HEK293 (cell line): ENCODE data around the gene VAV2.
A peak's percentile ranks its signal among the peaks of the same experiment; 100 is the strongest.

Experiments used
- CTCF ChIA-PET: fragments of 350-600 bp; formaldehyde crosslinking; extraction: SDS; loops from one replicate; lab custom pipeline; 2021; ENCODE audit warnings: antibody characterized with exemption; lab: Yijun Ruan, JAX
- POLR2A ChIA-PET: fragments of 300-600 bp; formaldehyde crosslinking; extraction: SDS; loops from one replicate; lab custom pipeline; 2020; ENCODE audit warnings: antibody characterized with exemption, inconsistent platforms; lab: Yijun Ruan, JAX
- H3K27ac ChIP-seq: fragments of 200-500 bp; sonication (Bioruptor generic); 2 replicates; pipeline ENCODE4 v1.5.1; 2014; ENCODE audit warnings: low read depth, low read length, control low read depth, inconsistent platforms; ENCODE audit errors: extremely low read depth
- H3K36me3 ChIP-seq, 2 experiments: fragments of 200-500 bp in 1 of 2; sonication (Bioruptor generic) in 1 of 2; 1 replicate in 1 of 2; 2 replicates in 1 of 2; pipeline ENCODE4 v1.5.1; 2014 to 2017; ENCODE audit warnings: inconsistent platforms in 2 of 2, low read length in 2 of 2; ENCODE audit not compliant: control insufficient read depth in 2 of 2, insufficient read depth in 1 of 2
- H3K4me1 ChIP-seq: fragments of 200-500 bp; sonication (Bioruptor generic); 2 replicates; pipeline ENCODE4 v1.5.1; 2014; ENCODE audit warnings: mild to moderate bottlenecking, low read length, inconsistent platforms; ENCODE audit not compliant: control insufficient read depth, insufficient read depth
- H3K4me3 ChIP-seq: 2 replicates; pipeline ENCODE4 v1.5.1; 2011; ENCODE audit warnings: low read depth, mild to moderate bottlenecking, control low read depth, low read length, moderate library complexity
- H3K9me3 ChIP-seq: fragments of 200-500 bp; sonication (Bioruptor generic); 2 replicates; pipeline ENCODE4 v1.5.1; 2014; ENCODE audit warnings: low read depth, low read length, inconsistent platforms; ENCODE audit not compliant: control insufficient read depth, insufficient read depth
- EGR2 ChIP-seq: fragments of 450-650 bp; formaldehyde crosslinking; IDR thresholded peaks from 2 replicates; pipeline ENCODE4 v1.5.1; 2016; ENCODE audit warnings: low read depth, missing biosample characterization, missing genetic modification characterization
- KLF1 ChIP-seq: fragments of 450-650 bp; formaldehyde crosslinking; IDR thresholded peaks from 2 replicates; pipeline ENCODE4 v1.5.1; 2016; ENCODE audit warnings: missing biosample characterization, missing genetic modification characterization
- ZBTB20 ChIP-seq: fragments of 450-650 bp; formaldehyde crosslinking; IDR thresholded peaks from 2 replicates; pipeline ENCODE4 v1.5.1; 2016; ENCODE audit warnings: missing biosample characterization, missing genetic modification characterization
- ZFHX2 ChIP-seq: fragments of 450-650 bp; formaldehyde crosslinking; conservative IDR thresholded peaks from 2 replicates; pipeline ENCODE4 v1.5.1; 2016; ENCODE audit warnings: missing biosample characterization, missing genetic modification characterization
- ZFP3 ChIP-seq: fragments of 450-650 bp; formaldehyde crosslinking; IDR thresholded peaks from 2 replicates; pipeline ENCODE4 v1.5.1; 2016; ENCODE audit warnings: low read depth, missing biosample characterization, missing genetic modification characterization
- ZIC2 ChIP-seq: fragments of 450-650 bp; formaldehyde crosslinking; IDR thresholded peaks from 2 replicates; pipeline ENCODE4 v1.5.1; 2016; ENCODE audit warnings: missing biosample characterization, missing genetic modification characterization
- ZNF23 ChIP-seq: fragments of 450-650 bp; formaldehyde crosslinking; IDR thresholded peaks from 2 replicates; pipeline ENCODE4 v1.5.1; 2016; ENCODE audit warnings: missing biosample characterization, missing genetic modification characterization, borderline replicate concordance
- ZNF341 ChIP-seq: fragments of 450-650 bp; formaldehyde crosslinking; IDR thresholded peaks from 2 replicates; pipeline ENCODE4; 2016; ENCODE audit warnings: low read depth, missing biosample characterization, missing genetic modification characterization
- ZNF423 ChIP-seq: fragments of 450-650 bp; formaldehyde crosslinking; IDR thresholded peaks from 2 replicates; pipeline ENCODE4 v1.5.1; 2016; ENCODE audit warnings: missing biosample characterization, missing genetic modification characterization
- ZNF768 ChIP-seq: fragments of 450-650 bp; formaldehyde crosslinking; IDR thresholded peaks from 2 replicates; pipeline ENCODE4 v1.5.1; 2018; ENCODE audit warnings: missing biosample characterization, mild to moderate bottlenecking, missing genetic modification characterization
- TF ChIP-seq, protein P1 (sequence below): sonication (generic); formaldehyde crosslinking; IDR thresholded peaks from 2 replicates; pipeline ENCODE4 v1.8.1; 2022; ENCODE audit warnings: mild to moderate bottlenecking, moderate library complexity, missing genetic modification reagents

Gene VAV2

GRCh38 chr9:133824106-133824801 is 167.9 kb downstream of the VAV2 start:
- no peak overlapping the region for H3K4me3 ChIP-seq
- H3K9me3 ChIP-seq: no peaks in the 10 kb centered on the region
- ChIA-PET POLR2A (no interaction called here), CTCF (interaction anchor here (1.1 kb wide), 1 partner anchor 81 kb away, joined by 3 read pairs; no protein-coding TSS in a partner anchor)
- no peaks in the 10 kb centered on the region for H3K4me1 ChIP-seq
- H3K36me3 ChIP-seq: peaks cover 0 to 3% of the 10 kb centered on the region in 2 experiments; a peak in 1 of 3 replicates
- TF ChIP-seq ZIC2: peak; percentile 68
- TF ChIP-seq, protein P1, sequence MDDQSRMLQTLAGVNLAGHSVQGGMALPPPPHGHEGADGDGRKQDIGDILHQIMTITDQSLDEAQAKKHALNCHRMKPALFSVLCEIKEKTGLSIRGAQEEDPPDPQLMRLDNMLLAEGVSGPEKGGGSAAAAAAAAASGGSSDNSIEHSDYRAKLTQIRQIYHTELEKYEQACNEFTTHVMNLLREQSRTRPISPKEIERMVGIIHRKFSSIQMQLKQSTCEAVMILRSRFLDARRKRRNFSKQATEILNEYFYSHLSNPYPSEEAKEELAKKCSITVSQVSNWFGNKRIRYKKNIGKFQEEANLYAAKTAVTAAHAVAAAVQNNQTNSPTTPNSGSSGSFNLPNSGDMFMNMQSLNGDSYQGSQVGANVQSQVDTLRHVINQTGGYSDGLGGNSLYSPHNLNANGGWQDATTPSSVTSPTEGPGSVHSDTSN (CRISPR knock-in tag): no peak
- H3K27ac ChIP-seq: no peak overlapping the region

DNA sequence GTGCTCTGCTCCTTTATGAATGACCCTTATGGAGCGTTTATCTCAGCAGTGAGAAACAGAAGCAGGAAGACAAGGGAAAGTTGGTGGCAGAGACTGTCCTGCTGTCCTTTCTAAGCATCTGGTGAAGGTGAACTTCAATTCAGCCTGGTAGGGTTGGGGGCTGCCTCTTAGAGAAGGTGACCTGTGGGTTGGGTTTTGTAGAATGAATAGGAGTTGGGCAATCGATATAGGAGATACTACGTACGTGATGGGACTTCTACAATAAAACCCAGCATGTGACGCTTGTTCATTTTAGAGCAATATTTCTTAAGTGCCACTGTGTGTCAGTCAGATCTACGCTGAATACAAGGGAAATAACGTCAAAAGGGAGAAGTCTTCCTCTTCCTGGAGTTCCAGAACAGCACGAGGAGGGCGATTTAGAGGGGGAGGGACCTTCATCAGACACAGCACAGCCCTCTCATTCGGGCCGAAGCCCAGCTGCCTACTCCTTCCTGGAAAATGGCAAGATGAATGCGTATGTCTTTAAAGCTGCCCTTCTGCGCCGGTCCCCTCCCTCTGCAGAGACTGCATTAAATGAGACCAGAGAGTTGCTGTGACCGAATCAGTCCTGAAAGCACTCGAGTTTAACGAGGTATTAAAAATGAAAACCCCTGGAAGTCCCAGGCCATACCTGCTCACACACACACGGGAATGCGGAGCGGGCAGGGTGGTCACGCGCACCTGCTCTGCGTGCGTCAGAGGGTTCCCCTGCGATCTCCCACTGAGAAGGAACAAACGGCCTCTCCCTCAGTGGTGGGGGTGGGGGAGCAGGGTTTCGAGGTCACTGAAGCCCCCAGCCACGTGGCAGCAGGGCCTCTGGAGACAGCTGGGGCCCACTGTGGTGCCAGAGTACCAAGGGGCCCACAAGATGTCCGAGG is 168.7 kb downstream of the VAV2 start:
- Histone ChIP-seq H3K9me3 (no peaks in the 10 kb centered on the region), H3K4me1 (no peaks in the 10 kb centered on the region), H3K4me3 (no peak overlapping the region)
- CTCF ChIA-PET: no interaction called here
- TF ChIP-seq ZNF423 (tag by site-specific recombination) (peak; percentile 54; the same call in 1 of the 2 replicates), ZNF341 (tag by site-specific recombination) (peak; percentile 54; the same call in 1 of the 2 replicates), ZBTB20 (no peak), ZFP3 (tag by site-specific recombination) (peak; percentile 96), ZIC2 (peak; percentile 87; the same call in 1 of the 2 replicates)
- TF ChIP-seq, all 188 proteins: peak for 4
- POLR2A ChIA-PET: no interaction called here
- Histone ChIP-seq H3K36me3 (peaks cover 0 to 3% of the 10 kb centered on the region in 2 experiments; a peak in 1 of 3 replicates), H3K27ac (no peak overlapping the region)

DNA sequence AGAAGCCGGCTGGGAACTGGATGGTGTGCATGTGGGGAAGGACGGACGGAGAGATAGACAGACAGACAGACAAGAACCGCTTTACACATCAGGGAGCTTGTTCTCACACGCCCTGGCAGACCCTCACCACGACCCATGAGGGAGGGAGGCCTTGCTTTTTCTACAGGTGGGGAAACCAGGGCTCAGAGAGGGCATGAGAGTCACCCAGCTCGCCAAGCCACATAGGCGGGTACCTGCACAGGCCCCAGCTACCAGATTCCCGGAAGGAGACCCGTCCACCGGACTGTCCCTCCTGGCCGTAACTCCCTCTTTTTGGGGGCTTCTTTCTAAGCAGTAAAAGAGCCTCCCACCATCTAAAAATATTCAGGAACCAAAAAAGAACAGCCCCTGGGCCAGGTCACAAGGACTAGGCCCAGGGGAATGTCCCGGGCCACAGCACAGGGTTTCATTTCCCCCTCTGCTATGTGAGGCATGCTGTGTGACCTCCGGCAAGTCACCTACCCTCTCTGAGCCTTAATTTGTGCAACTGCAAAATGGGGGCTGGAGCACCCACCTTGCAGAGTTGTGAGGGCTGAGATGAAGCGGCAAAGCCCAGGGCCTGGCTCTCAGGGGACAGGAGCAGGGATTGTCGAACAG is 169.6 kb downstream of the VAV2 start:
- no peaks in the 10 kb centered on the region for H3K9me3 ChIP-seq
- CTCF ChIA-PET: interaction anchor here (0.6 to 1.0 kb wide), 2 partner anchors 173 to 956 kb away, joined by 3 to 4 read pairs; no protein-coding TSS in a partner anchor

GRCh38 chr9:133821601-133822429 is 170.3 kb downstream of the VAV2 start:
- ChIA-PET POLR2A (no interaction called here), CTCF (interaction anchor here (0.6 to 1.5 kb wide), 3 partner anchors 79 to 957 kb away, joined by 3 to 4 read pairs (median 3); no protein-coding TSS in a partner anchor)
- Histone ChIP-seq H3K4me3 (no peak overlapping the region), H3K9me3 (no peaks in the 10 kb centered on the region), H3K36me3 (peaks cover 0 to 3% of the 10 kb centered on the region in 2 experiments; a peak in 1 of 3 replicates), H3K27ac (no peak overlapping the region)
- TF ChIP-seq ZNF23 (tag by site-specific recombination) (no peak), ZFHX2 (tag by site-specific recombination) (peak; percentile 71), EGR2 (tag by site-specific recombination) (peak; percentile 71)
- TF ChIP-seq, all 188 proteins: peak for 2
- no peaks in the 10 kb centered on the region for H3K4me1 ChIP-seq

More for the DNA sequence above, 169.6 kb downstream of the VAV2 start:
- no peak overlapping the region for H3K4me3 ChIP-seq
- no peaks in the 10 kb centered on the region for H3K4me1 ChIP-seq
- no peak for TF ChIP-seq KLF1 (tag by site-specific recombination)
- peak; percentile 91 for TF ChIP-seq ZNF768
- POLR2A ChIA-PET: no interaction called here
- H3K36me3 ChIP-seq: peaks cover 0 to 3% of the 10 kb centered on the region in 2 experiments; a peak in 1 of 3 replicates
- H3K27ac ChIP-seq: no peak overlapping the region
